ENCODE results near the gene CAGE1. TPM values are rescaled to one million over a fixed set of nuclear protein-coding genes. Genes with fewer than 3 reads are reported as not detected.

Gene CAGE1
- total RNA-seq, 1 donor from 2014 or later = not detected

DNA sequence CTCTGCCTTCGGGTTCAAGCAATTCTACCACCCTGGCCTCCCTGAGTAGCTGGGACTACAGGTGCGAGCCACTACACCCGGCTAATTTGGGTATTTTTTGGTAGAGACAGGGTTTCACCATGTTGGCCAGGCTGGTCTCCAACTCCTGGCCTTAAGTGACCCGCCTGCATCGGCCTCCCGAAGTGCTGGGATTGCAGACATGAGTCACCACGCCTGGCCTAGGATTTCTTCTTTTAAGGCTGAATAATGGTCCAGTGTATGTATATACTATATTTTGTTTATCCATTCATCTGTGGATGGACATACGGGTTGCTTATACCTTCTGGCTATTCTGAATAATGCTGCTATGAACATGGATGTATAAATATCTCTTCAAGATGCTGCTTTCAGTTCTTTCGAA, 17.2 kb upstream of the CAGE1 start:
- no peak for TF ChIP-seq CTCF (IDR thresholded peaks at IDR 0.05; ENCODE audit: insufficient read depth, low read length, poor library complexity, severe bottlenecking)
- H3K36me3 ChIP-seq (ENCODE audit: control insufficient read depth, insufficient read depth, low read length) = peaks cover 1% of the 10 kb centered on the region
- H3K27me3 ChIP-seq (ENCODE audit: control insufficient read depth, insufficient read depth, low read length) = no peaks in the 10 kb centered on the region

DNA sequence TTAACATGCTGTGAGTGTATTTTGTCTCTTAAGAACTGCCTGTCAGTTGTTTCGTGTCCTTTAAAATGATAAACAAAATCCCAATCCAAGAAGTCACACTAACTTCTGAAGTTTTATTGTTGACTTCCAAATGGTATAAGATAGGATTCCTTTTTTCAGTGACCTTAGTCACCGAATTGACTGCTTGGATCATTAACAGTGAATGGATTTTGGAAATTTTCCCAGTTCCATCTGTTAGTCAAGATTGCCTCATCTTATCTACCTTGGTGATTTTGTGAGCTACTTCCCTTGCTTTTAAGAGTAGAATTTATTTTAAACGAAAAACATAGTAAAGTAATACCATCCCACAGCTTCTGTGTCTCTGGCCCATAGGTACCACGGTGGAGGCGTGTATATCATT, 15.0 kb upstream of the CAGE1 start:
- no peaks in the 10 kb centered on the region for H3K27me3 ChIP-seq (ENCODE audit: control insufficient read depth, insufficient read depth, low read length)
- peaks cover 1% of the 10 kb centered on the region for H3K36me3 ChIP-seq (ENCODE audit: control insufficient read depth, insufficient read depth, low read length)
- TF ChIP-seq CTCF (IDR thresholded peaks at IDR 0.05; ENCODE audit: insufficient read depth, low read length, poor library complexity, severe bottlenecking) = no peak
- no peak overlapping the region for H3K4me3 ChIP-seq (ENCODE audit: low read depth, low read length)
- no peak for DNase-seq (ENCODE audit: low read depth)

More for the DNA sequence above, 17.2 kb upstream of the CAGE1 start:
- no peak for DNase-seq (ENCODE audit: low read depth)
- no peak overlapping the region for H3K4me3 ChIP-seq (ENCODE audit: low read depth, low read length)

DNA sequence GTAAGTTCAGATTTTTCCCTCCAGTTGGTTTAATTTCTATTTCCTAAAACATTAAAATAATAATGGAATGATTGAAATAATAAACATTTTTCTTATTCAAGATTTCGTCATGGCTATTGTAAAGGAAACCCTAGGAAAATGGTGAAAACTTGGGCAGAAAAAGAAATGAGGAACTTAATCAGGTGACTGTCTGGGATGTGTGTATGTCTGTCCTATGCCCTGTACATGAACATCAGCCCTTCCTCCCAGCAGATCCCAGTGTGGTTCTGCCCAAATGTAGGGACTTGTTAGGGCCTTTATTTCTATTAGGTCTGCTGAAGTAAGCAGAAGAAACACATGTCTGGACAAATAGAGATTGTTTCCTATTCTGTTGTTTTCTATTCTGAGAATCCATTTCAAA, 13.2 kb upstream of the CAGE1 start:
- no peak for DNase-seq (ENCODE audit: low read depth)
- H3K4me3 ChIP-seq (ENCODE audit: low read depth, low read length) = no peak overlapping the region
- no peaks in the 10 kb centered on the region for H3K27me3 ChIP-seq (ENCODE audit: control insufficient read depth, insufficient read depth, low read length)
- peaks cover 1% of the 10 kb centered on the region for H3K36me3 ChIP-seq (ENCODE audit: control insufficient read depth, insufficient read depth, low read length)
- TF ChIP-seq CTCF (IDR thresholded peaks at IDR 0.05; ENCODE audit: insufficient read depth, low read length, poor library complexity, severe bottlenecking) = no peak

GRCh38 chr6:7401075-7401474, 11.5 kb upstream of the CAGE1 start:
- no peak for DNase-seq (ENCODE audit: low read depth)
- peaks cover 1% of the 10 kb centered on the region for H3K36me3 ChIP-seq (ENCODE audit: control insufficient read depth, insufficient read depth, low read length)
- no peaks in the 10 kb centered on the region for H3K27me3 ChIP-seq (ENCODE audit: control insufficient read depth, insufficient read depth, low read length)
- H3K4me3 ChIP-seq (ENCODE audit: low read depth, low read length) = no peak overlapping the region
- no peak for TF ChIP-seq CTCF (IDR thresholded peaks at IDR 0.05; ENCODE audit: insufficient read depth, low read length, poor library complexity, severe bottlenecking)

- H3K4me3 ChIP-seq (ENCODE audit: low read depth, low read length) = no peak overlapping the region
- no peaks in the 10 kb centered on the region for H3K36me3 ChIP-seq (ENCODE audit: control insufficient read depth, insufficient read depth, low read length)
- DNase-seq (ENCODE audit: low read depth) = no peak
- H3K27me3 ChIP-seq (ENCODE audit: control insufficient read depth, insufficient read depth, low read length) = no peaks in the 10 kb centered on the region
- no peak for TF ChIP-seq CTCF (IDR thresholded peaks at IDR 0.05; ENCODE audit: insufficient read depth, low read length, poor library complexity, severe bottlenecking)
These were observed 2.9 kb upstream of the CAGE1 start for GRCh38 chr6:7392402-7392801.

DNA sequence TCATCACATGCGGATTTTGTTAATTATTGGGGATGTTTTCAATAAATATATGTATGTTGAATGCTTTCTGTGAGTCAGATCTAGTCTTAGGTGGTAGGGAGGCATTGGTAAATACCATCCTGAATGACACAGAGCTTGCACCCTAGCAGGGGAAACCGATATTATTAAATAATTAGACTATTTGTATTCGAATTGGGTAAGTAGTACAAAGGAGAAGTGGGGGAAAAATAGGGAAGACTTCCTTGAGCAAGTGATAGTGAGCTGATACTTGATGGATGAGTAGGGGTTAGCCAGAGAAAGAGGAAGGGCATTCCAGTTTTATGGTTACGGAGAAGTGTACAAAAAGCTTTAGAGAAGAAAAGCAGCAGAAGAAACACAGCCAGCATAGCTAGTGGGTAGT, 1.6 kb upstream of the CAGE1 start:
- DNase-seq (ENCODE audit: low read depth) = no peak
- no peaks in the 10 kb centered on the region for H3K27me3 ChIP-seq (ENCODE audit: control insufficient read depth, insufficient read depth, low read length)
- no peak for TF ChIP-seq CTCF (IDR thresholded peaks at IDR 0.05; ENCODE audit: insufficient read depth, low read length, poor library complexity, severe bottlenecking)
- H3K36me3 ChIP-seq (ENCODE audit: control insufficient read depth, insufficient read depth, low read length) = no peaks in the 10 kb centered on the region
- H3K4me3 ChIP-seq (ENCODE audit: low read depth, low read length) = no peak overlapping the region
